Upper lobe of right lung (tissue), 1 donor: ENCODE results near the gene CCDC9. TPM values are rescaled to one million over a fixed set of nuclear protein-coding genes. Genes with fewer than 3 reads are reported as not detected.

Experiments used
- ATAC-seq: fragments of 200-7000 bp; cut with Tn5 transposase; one replicate; pipeline ENCODE4 v1.9.1; 2020; ENCODE audit warnings: mild to moderate bottlenecking, moderate library complexity
- DNase-seq: peaks from one replicate; pipeline ENCODE4 v3.0.0-alpha.2; 2020
- H3K27ac ChIP-seq: fragments of 200-600 bp; one replicate; pipeline ENCODE4 v1.8.0; 2022
- H3K27me3 ChIP-seq: fragments of 200-600 bp; one replicate; pipeline ENCODE4 v1.8.0; 2022; ENCODE audit warnings: mild to moderate bottlenecking
- H3K36me3 ChIP-seq: fragments of 200-600 bp; one replicate; pipeline ENCODE4 v1.8.0; 2022
- H3K4me1 ChIP-seq: fragments of 200-600 bp; one replicate; pipeline ENCODE4 v1.8.0; 2022
- H3K4me3 ChIP-seq: fragments of 200-600 bp; one replicate; pipeline ENCODE4 v1.8.0; 2022; ENCODE audit warnings: mild to moderate bottlenecking
- H3K9me3 ChIP-seq: fragments of 200-600 bp; one replicate; pipeline ENCODE4 v1.8.0; 2022
- intact Hi-C: fragments of 100-400 bp; cut with DNase I; formaldehyde crosslinking; loops from one replicate; pipeline ENCODE4 v1.11.0; 2022
- total RNA-seq: library from RNA; stranded (reverse); fragmentation: NEBNext Ultra II Directional; extraction: Animal tissue kit (Norgen Biotek cat#: 25700); gene quantifications from one replicate; pipeline ENCODE4 v1.2.1, GENCODE V29; 2021
- TF ChIP-seq, protein P1 (sequence below): fragments of 200-600 bp; IDR thresholded peaks from one replicate; pipeline ENCODE4 v1.8.0; 2022; ENCODE audit warnings: antibody characterized with exemption
- donor health status: DM: no; HTN: yes; CAD: no; lungs with severe emphysema.

Gene CCDC9
- total RNA-seq, 1 donor from 2014 or later, result 36.1 TPM

DNA sequence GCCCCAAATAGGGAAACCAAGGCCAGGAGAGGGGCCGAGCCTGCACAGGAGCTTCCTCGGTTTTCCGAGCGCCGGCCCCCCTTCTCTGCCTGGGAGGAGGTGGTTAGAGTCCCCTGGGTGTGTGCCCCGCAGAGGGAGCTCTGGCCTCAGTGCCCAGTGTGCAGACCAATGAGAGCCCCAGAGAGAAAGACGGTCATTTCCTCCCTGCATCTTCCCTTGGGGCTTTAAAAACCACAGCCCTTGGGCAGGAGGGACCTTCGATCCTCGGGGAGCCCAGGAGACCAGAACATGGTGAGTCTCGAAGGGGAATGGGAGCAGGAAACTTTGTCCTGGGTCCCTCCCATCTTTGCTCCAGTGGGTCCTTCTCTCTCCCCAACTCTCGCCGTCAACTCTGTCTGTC is 53.3 kb downstream of the CCDC9 start, which contains the start of gene C5AR1:
C5AR1 (plus strand) TSS at position 254 of the 400 bp plus-strand sequence; CDS start at position 289, 35 bp downstream.
- peak within 1 kb of the TSS; percentile 34 for H3K4me3 ChIP-seq
- ATAC-seq (peak; percentile 86), DNase-seq (peak; percentile 79)
- TF ChIP-seq, protein P1, sequence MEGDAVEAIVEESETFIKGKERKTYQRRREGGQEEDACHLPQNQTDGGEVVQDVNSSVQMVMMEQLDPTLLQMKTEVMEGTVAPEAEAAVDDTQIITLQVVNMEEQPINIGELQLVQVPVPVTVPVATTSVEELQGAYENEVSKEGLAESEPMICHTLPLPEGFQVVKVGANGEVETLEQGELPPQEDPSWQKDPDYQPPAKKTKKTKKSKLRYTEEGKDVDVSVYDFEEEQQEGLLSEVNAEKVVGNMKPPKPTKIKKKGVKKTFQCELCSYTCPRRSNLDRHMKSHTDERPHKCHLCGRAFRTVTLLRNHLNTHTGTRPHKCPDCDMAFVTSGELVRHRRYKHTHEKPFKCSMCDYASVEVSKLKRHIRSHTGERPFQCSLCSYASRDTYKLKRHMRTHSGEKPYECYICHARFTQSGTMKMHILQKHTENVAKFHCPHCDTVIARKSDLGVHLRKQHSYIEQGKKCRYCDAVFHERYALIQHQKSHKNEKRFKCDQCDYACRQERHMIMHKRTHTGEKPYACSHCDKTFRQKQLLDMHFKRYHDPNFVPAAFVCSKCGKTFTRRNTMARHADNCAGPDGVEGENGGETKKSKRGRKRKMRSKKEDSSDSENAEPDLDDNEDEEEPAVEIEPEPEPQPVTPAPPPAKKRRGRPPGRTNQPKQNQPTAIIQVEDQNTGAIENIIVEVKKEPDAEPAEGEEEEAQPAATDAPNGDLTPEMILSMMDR, result no peak
- no peaks in the 10 kb centered on the region for H3K36me3 ChIP-seq
- no peaks in the 10 kb centered on the region for H3K27me3 ChIP-seq
- intact Hi-C loops, result no loop called here
- no peaks in the 10 kb centered on the region for H3K9me3 ChIP-seq
- H3K4me1 ChIP-seq, result peaks cover 14% of the 10 kb centered on the region
- H3K27ac ChIP-seq, result peak within 1 kb of the TSS; percentile 55

DNA sequence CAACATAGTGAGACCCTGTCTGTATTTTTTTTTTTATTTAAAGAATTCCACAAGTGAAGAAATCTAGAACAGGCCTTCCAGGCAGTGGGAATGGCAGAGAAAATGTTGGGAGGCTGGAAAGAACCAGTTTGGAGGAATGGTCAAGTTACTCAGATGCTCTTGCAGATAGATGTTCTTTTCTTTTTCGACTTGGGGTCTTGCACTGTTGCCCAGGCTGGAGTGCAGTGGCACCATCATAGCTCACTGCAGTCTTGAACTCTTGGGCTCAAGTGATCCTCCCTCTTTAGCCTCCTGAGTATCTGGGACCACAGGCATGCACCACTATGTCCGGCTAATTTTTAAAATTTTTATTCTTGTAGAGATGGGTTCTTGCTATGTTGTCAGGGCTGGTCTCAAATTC is 54.0 kb downstream of the CCDC9 start:
- Histone ChIP-seq H3K4me1 (peaks cover 10% of the 10 kb centered on the region), H3K9me3 (no peaks in the 10 kb centered on the region), H3K27ac (peak overlapping the region; percentile 55), H3K27me3 (no peaks in the 10 kb centered on the region), H3K4me3 (peak overlapping the region; percentile 34), H3K36me3 (no peaks in the 10 kb centered on the region)
- DNase-seq (no peak), ATAC-seq (no peak)
- intact Hi-C loops, result no loop called here
- TF ChIP-seq, protein P1, result no peak

DNA sequence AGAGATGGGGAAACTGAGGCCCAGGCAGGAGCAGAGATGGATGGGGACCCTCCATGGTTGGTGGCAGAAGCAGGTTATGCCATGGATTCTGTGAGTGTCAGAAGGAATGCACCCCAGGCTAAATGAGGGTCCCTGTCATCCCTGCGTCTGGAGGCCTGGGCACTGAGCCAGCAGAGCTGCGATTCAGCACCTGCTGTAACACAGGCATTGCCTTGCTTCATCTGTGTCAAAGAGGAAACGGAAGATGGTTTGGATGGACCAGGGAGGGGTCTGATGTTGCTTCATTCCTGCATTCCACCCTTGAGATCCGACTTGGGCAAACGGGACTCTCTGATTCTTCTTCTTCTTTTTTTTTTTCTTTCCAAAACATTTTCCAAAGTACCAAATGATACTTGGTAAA is 54.5 kb downstream of the CCDC9 start:
- ATAC-seq, result peak; percentile 40
- H3K4me3 ChIP-seq, result peak overlapping the region; percentile 34
- intact Hi-C loops, result no loop called here

DNA sequence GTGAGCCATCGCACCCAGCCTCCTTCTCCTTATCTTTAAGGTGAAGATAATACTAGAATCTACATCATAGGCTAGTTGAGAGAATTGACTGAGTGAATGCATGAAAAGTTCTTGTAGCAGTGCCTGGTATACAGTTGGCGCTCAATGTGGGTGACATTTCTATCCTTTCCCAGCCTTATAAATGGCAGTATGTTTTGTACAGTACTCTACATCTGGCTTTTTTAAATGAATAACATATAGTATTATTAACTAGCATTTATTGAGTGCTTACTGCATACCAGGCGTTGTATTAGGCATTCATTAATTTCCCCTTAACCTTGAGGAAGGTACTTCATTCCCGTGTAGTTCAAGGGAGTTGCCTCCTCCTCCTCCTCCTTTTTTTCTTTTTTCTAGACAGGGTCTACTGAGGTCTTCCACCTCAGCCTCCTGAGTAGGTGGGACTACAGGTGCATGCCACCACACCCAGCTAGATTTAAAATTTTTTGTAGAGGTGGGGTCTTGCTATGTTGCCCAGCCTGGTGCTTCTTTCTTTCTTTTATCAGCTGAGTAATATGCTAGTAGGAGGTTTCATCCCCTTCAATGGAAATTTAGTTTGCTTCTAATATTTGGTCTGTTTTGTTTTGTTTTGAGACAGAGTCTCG is 56.2 kb downstream of the CCDC9 start:
- DNase-seq, result no peak
- TF ChIP-seq, protein P1, result no peak
- intact Hi-C loops, result no loop called here
- peak overlapping the region; percentile 34 for H3K4me3 ChIP-seq
- H3K36me3 ChIP-seq, result no peaks in the 10 kb centered on the region
- H3K27ac ChIP-seq, result no peak overlapping the region
- H3K27me3 ChIP-seq, result no peaks in the 10 kb centered on the region
- peaks cover 5% of the 10 kb centered on the region for H3K4me1 ChIP-seq
- no peak for ATAC-seq
- H3K9me3 ChIP-seq, result no peaks in the 10 kb centered on the region

More for the DNA sequence above, 54.5 kb downstream of the CCDC9 start:
- DNase-seq, result peak; percentile 79
- Histone ChIP-seq H3K4me1 (peaks cover 5% of the 10 kb centered on the region), H3K27me3 (no peaks in the 10 kb centered on the region), H3K36me3 (no peaks in the 10 kb centered on the region), H3K27ac (peak overlapping the region; percentile 55), H3K9me3 (no peaks in the 10 kb centered on the region)
- TF ChIP-seq, protein P1, result no peak

DNA sequence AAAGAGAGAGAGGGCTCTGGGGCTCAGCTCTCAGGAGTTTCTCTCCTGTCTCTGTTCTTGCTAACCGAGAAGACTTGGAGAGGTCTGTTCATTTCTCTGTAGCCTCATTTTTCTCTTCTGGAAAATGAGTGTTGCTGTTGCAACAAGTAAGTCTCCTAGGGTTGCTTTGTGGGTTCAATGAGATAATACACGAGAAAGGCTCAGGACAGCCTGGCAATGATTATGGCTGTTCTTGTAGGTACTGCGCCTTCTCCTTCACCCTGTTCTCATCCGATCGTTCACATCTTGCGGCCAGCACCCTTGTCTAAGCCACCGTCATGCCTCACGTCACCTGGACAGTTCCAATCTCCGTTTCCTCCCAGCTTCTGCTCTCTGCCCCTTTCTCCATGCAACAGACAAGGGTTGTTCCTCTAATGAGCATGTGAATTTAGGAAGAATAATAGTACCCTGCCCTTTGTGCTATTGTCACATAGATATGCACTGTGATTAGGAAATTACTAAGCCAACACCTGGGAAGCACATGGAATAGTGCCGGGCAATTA is 57.5 kb downstream of the CCDC9 start:
- intact Hi-C loops, result no loop called here
- ATAC-seq, result peak; percentile 3

More for the DNA sequence above, 57.5 kb downstream of the CCDC9 start:
- Histone ChIP-seq H3K4me3 (no peak overlapping the region), H3K27me3 (no peaks in the 10 kb centered on the region), H3K9me3 (no peaks in the 10 kb centered on the region), H3K36me3 (no peaks in the 10 kb centered on the region), H3K27ac (no peak overlapping the region), H3K4me1 (peaks cover 4% of the 10 kb centered on the region)
- TF ChIP-seq, protein P1, result no peak
- no peak for DNase-seq
